ENCODE measurements around the gene TAP2.
"Not testable (repeated sequence)": the region's sequence is repeated elsewhere in the genome, so short reads cannot be mapped to it uniquely, and the experiment has no call there.

DNA sequence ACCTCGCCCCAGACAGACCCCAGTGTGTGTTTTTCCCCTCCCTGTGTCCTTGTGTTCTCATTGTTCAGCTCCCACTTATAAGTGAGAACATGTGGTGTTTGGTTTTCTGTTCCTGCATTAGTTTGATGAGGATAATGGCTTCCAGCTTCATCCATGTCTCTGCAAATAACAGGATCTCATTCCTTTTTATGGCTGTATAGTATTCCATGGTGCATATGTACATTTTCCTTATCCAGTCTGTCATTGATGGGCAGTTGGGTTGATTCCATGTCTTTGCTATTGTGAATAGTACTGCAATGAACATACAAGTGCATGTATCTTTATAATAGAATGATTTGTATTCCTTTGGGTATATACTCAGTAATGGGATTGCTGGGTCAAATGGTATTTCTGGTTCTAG is 35.4 kb upstream of the TAP2 start:
- not testable (repeated sequence) for TF ChIP-seq REST (IDR thresholded peaks at IDR 0.05; ENCODE audit: low read depth)
- TF ChIP-seq, protein P1, sequence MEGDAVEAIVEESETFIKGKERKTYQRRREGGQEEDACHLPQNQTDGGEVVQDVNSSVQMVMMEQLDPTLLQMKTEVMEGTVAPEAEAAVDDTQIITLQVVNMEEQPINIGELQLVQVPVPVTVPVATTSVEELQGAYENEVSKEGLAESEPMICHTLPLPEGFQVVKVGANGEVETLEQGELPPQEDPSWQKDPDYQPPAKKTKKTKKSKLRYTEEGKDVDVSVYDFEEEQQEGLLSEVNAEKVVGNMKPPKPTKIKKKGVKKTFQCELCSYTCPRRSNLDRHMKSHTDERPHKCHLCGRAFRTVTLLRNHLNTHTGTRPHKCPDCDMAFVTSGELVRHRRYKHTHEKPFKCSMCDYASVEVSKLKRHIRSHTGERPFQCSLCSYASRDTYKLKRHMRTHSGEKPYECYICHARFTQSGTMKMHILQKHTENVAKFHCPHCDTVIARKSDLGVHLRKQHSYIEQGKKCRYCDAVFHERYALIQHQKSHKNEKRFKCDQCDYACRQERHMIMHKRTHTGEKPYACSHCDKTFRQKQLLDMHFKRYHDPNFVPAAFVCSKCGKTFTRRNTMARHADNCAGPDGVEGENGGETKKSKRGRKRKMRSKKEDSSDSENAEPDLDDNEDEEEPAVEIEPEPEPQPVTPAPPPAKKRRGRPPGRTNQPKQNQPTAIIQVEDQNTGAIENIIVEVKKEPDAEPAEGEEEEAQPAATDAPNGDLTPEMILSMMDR (IDR thresholded peaks at IDR 0.05 in 2 of 3, conservative IDR thresholded peaks at IDR 0.05 in 1 of 3; ENCODE audit: borderline replicate concordance in 1 of 3, insufficient read depth in 1 of 3, low read depth in 2 of 3, low read length in 2 of 3), result not testable (repeated sequence)

All from HCT116 (cell line).